Right atrium auricular region (tissue), 2 donors: ENCODE results near the gene KIAA1210. TPM values are rescaled to one million over a fixed set of nuclear protein-coding genes. Genes with fewer than 3 reads are reported as not detected.

ENCODE experiments used
- DNase-seq: peaks from one replicate; pipeline ENCODE4 v3.0.0-alpha.2; 2019; ENCODE audit warnings: low spot score
- H3K27ac ChIP-seq, 2 donors: fragments of 200-600 bp; sonication (generic); 1 replicate in 1 of 2; 2 replicates in 1 of 2; pipeline ENCODE4 v1.5.1; 2016 to 2019
- H3K27me3 ChIP-seq, 2 donors: fragments of 200-600 bp; sonication (generic); one replicate each; pipeline versions ENCODE4 v1.5.1 to v1.6.0; 2017 to 2019
- H3K36me3 ChIP-seq: fragments of 200-600 bp; sonication (generic); one replicate; pipeline ENCODE4 v1.5.1; 2016
- H3K4me1 ChIP-seq, 2 donors: fragments of 200-600 bp; sonication (generic); one replicate each; pipeline versions ENCODE4 v1.5.1 to v1.6.0; 2017 to 2019
- H3K4me3 ChIP-seq, 2 donors: fragments of 200-600 bp; sonication (generic); 1 replicate in 1 of 2; 2 replicates in 1 of 2; pipeline ENCODE4 v1.5.1; 2017 to 2019; ENCODE audit warnings: mild to moderate bottlenecking in 1 of 2, moderate library complexity in 1 of 2
- H3K9me3 ChIP-seq, 2 donors: fragments of 200-600 bp; sonication (generic); one replicate each; pipeline ENCODE4 v1.5.1; 2019
- total RNA-seq, 2 donors: library from RNA; depleted of rRNA; stranded (reverse); fragments of >200 nt; gene quantifications; one replicate each; pipeline ENCODE4 v1.1.0, GENCODE V29; 2016
- TF ChIP-seq, protein P1 (sequence below), 2 donors: fragments of 200-600 bp; sonication (generic); IDR thresholded peaks; one replicate each; pipeline ENCODE4 v1.5.1; 2019; ENCODE audit warnings: antibody characterized with exemption in 2 of 2

KIAA1210 gene
- total RNA-seq, result under 1 TPM in 1 of 2 donors, not detected in 1; 0.04 TPM

DNA sequence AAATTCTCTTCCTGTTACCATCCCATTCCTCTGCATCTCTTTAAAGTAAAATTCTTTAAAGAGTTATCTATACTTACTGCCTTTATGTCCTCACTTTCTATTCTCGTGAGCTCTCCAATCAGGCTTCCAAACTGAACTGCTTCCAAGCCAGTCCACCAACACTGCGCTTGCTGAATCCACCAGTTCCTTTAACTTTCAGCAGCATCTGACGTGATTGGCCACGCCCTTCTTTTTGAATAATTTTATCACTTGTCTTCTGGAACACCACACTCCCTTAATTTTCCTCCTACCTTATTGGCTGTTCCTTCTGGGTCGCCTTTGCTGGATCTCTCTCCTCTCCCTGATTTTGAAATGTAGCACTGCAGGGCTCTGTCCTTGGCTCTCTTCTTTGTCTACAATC lies at the start of gene KIAA1210:
KIAA1210 (minus strand) TSS at position 163 of the 400 bp plus-strand sequence. CDS start 4,170 bp downstream, outside the sequence.
- H3K4me1 ChIP-seq, result no peaks in the 10 kb centered on the region

GRCh38 chrX:119177278-119177677 lies 49.7 kb upstream of the KIAA1210 start:
- Histone ChIP-seq H3K4me1 (no peaks in the 10 kb centered on the region), H3K4me3 (no peak overlapping the region), H3K9me3 (no peaks in the 10 kb centered on the region), H3K27me3 (no peaks in the 10 kb centered on the region), H3K36me3 (no peaks in the 10 kb centered on the region), H3K27ac (no peak overlapping the region)
- no peak for DNase-seq
- TF ChIP-seq, protein P1, sequence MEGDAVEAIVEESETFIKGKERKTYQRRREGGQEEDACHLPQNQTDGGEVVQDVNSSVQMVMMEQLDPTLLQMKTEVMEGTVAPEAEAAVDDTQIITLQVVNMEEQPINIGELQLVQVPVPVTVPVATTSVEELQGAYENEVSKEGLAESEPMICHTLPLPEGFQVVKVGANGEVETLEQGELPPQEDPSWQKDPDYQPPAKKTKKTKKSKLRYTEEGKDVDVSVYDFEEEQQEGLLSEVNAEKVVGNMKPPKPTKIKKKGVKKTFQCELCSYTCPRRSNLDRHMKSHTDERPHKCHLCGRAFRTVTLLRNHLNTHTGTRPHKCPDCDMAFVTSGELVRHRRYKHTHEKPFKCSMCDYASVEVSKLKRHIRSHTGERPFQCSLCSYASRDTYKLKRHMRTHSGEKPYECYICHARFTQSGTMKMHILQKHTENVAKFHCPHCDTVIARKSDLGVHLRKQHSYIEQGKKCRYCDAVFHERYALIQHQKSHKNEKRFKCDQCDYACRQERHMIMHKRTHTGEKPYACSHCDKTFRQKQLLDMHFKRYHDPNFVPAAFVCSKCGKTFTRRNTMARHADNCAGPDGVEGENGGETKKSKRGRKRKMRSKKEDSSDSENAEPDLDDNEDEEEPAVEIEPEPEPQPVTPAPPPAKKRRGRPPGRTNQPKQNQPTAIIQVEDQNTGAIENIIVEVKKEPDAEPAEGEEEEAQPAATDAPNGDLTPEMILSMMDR (IDR thresholded peaks at IDR 0.05), result no peak

More for the DNA sequence above, at the start of gene KIAA1210:
- Histone ChIP-seq H3K4me3 (no peak within 1 kb of the TSS), H3K36me3 (no peaks in the 10 kb centered on the region), H3K27me3 (no peaks in the 10 kb centered on the region), H3K27ac (no peak within 1 kb of the TSS), H3K9me3 (no peaks in the 10 kb centered on the region)
- TF ChIP-seq, protein P1 (IDR thresholded peaks at IDR 0.05), result no peak
- DNase-seq, result no peak

- H3K27me3 ChIP-seq, result no peaks in the 10 kb centered on the region
- no peaks in the 10 kb centered on the region for H3K36me3 ChIP-seq
- no peak overlapping the region for H3K4me3 ChIP-seq
- H3K4me1 ChIP-seq, result no peaks in the 10 kb centered on the region
- H3K9me3 ChIP-seq, result no peaks in the 10 kb centered on the region
- no peak for DNase-seq
- TF ChIP-seq, protein P1 (IDR thresholded peaks at IDR 0.05), result no peak
- no peak overlapping the region for H3K27ac ChIP-seq
Measured at GRCh38 chrX:119174900-119175299, 47.3 kb upstream of the KIAA1210 start.

- TF ChIP-seq, protein P1 (IDR thresholded peaks at IDR 0.05), result no peak
- Histone ChIP-seq H3K9me3 (no peaks in the 10 kb centered on the region), H3K4me1 (no peaks in the 10 kb centered on the region), H3K27me3 (no peaks in the 10 kb centered on the region), H3K27ac (no peak overlapping the region), H3K36me3 (no peaks in the 10 kb centered on the region), H3K4me3 (no peak overlapping the region)
- DNase-seq, result no peak
Measured at GRCh38 chrX:119168104-119168503, 40.5 kb upstream of the KIAA1210 start.

DNA sequence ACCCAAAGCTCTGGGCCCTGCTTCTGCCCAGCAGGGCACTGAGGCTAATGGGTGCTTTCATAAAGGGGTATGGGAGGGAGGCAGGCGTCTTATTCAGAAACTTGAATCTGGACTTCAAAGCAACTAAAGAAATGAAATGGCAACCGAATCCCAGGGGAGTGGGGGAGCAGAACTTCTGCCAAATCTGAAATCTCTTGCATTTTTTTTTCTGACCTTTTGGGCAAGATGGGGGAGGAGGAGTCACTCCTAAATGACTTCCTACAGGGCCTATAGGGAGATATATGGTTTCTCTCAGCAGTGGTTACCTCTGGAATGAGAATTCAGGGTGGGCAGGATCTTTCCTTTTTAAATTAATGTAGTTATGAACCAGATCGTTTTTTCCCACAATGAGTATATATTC lies 30.6 kb upstream of the KIAA1210 start:
- TF ChIP-seq, protein P1 (IDR thresholded peaks at IDR 0.05), result no peak
- Histone ChIP-seq H3K9me3 (no peaks in the 10 kb centered on the region), H3K27ac (no peak overlapping the region), H3K36me3 (no peaks in the 10 kb centered on the region), H3K4me3 (no peak overlapping the region), H3K4me1 (no peaks in the 10 kb centered on the region), H3K27me3 (no peaks in the 10 kb centered on the region)
- no peak for DNase-seq

DNA sequence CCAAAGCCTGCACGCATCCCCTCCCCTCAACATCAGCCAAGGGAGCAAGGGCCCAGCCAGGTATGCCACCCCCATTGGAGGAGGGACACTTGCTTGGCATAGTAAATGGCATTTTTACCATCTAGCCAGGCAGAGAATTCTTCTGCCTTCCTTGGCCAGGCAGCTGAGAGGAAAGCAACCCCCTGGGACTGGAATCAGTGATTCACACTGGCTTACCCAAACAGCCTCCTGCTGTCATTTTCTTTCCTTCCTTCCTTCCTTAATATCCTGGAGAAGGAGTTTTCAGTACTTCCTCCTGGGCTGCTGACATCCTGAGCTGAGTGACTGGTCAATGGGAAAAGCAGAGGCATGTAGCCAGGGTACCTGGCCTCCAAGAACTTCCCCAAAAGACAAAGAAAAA lies 28.6 kb upstream of the KIAA1210 start:
- Histone ChIP-seq H3K27ac (no peak overlapping the region), H3K4me3 (no peak overlapping the region), H3K4me1 (no peaks in the 10 kb centered on the region), H3K27me3 (no peaks in the 10 kb centered on the region), H3K9me3 (no peaks in the 10 kb centered on the region), H3K36me3 (no peaks in the 10 kb centered on the region)
- TF ChIP-seq, protein P1 (IDR thresholded peaks at IDR 0.05), result no peak
- DNase-seq, result no peak
